COLO829 (cell line): ENCODE results near the gene NUDT17.
A peak's percentile ranks its signal among the peaks of the same experiment; 100 is the strongest.

Experiments
- DNase-seq: peaks from one replicate; pipeline ENCODE4 v3.0.0; 2012; ENCODE audit warnings: low spot score

The NUDT17 gene

DNA sequence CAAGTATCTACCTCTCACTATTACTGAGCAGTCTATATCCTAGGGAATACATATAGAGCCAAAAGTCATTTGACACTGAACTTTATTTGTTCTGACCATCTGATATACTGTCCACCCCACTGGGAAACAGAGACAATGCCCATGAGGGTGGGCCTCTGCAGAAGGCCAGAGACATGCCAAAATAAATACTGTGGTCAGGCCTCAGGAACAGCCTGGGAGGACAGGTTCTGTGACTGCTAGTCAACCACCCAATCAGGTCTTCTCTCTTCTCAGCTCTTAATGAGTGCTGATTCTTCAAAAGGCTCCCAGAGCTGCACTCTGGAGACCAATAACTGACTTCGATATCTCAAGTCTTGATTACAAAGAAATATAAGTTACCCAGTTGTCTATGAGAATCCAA is 45.7 kb downstream of the NUDT17 start:
- DNase-seq = no peak

DNA sequence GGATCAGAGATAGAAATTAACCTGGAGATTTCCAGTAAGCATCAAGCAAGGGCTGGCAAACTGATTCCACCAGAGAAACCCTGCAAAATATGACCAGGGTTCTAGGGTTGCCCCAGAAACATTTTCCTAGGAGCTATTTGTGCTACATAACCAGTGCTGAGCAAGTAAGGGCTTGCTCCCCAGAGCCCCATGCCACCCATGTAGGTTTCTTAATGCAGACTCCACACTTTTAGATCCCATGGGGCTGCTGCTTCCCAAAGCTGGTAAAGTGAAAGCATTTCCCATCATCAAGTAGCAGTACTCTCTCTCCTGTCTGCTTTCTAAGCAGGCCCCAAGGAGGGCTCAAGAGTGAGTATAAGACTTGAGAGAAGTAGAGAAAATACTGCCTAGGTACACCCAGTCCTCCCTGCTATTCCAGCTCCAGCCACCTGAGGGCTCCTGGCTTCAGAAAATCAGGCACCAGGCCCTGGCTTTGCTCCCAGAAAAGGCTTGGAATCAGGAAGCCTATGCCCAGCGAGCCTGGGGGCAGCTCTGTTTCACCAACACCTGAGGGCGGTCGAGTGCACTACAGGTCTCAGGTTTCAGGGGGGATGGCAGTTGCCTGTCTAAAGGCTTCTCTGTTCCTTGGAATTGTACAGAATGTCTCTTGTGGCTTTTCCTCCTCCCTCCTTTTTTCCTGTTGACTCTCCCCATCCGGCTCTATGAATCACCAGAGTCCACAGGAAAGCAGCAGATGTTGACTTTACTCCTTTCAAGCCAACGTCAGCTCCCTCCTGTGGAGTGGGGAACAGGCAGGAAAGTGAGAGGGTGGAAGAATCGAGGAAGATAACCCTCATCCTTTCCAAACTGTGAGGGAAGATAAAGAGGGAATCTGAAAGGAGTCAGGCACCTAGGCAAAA is 46.4 kb downstream of the NUDT17 start:
- peak; percentile 100 for DNase-seq

DNA sequence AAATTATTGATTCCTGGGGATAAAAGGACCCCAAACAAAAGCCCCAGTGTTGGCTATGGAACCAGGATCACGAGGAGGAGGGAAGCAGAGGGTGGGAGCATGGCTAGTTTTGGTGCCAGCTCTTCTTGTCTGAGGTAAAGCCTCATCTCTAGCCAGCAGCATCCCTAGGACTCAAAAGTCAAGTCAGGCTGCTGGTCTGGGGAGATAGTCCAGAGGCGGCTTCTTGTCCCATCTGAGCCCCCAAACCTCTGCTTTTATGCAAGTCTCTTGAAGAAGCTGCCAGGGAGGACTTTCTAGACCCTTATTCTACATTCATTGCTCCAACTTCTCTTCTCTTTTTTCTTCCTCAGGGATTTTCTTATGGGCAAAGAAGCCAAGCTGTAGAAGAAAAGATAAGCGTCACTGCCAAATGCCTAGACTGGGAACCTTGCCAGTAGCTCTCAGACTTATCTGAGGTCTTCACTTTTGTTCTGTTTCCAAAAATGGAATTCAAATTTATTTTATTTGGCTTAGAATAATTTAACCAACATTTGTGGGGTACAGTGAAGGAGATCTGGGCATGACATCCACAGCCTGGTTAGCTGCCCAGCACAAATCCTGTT is 47.2 kb downstream of the NUDT17 start:
- DNase-seq = peak; percentile 28

DNA sequence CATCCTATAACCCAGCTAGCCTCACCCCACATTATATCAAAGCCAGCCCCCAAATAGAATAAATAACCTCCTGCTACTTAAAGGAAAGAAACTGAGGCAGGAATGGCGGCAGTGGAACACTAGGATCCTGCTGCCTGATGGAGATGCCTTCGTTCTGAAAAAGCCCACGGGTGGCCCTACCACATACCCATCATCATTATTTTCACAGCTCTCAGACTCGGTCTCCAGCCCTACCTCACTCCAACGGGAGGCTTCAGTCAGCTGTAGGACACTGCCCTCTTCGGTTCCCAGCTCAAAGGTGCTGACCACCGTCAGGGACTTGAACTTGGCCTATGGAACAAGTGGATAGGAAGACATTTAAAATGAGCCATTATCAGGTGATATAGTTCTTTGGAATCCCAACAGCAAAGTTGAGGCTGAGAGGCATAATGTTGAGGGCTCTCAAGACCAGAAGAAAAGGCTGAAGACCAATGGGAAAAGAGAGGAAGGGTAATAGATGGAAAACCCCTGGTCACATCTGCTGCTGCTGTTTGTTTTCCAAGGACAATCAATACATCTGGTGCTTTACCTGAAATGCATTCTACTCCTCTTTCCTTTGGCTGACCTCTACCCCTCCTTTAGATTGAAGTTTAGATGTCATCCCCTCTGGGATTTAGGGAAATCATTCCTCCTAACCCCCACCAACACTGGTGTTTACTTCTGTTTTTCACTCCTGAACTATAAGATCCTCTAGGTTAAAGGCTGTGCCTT is 48.1 kb downstream of the NUDT17 start:
- no peak for DNase-seq

DNA sequence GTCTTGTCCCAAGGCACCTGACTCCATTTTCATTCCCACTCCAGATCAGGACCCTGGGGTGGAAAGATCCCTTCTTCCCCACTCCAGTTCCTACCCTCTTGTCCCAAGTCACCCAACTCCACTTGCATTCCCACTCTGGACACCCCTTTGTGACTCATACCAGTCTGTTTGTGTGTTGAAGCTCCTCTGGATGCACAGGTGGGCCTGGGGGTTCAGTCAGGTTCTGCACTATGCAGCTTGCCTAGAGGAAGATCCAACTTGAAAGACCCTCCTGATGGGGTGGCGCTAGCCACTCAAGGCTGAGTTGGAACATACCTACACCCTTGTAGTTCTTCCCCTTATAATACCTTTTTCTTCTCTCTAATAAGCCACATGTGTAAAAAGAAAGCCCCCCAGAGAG is 50.0 kb downstream of the NUDT17 start:
- DNase-seq = no peak

DNA sequence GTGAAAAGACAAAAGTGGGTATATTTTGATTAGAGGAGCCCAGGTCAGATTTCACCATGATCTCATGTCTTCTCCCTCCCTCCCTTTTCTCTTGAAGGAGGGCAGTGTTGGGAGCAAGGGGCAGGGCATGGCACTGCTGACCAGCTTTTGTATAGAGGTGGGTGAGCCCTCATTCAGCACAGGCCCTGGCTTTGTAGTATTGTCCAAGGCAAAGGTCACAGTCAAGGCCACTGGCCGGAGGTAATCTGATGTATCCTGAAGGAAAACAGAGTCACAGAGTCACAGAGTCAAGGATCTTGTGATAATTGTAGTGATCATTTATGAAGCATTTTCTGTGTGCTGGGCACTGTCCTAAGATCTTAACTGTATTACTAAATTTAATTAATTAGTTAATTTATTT is 52.5 kb downstream of the NUDT17 start:
- DNase-seq = no peak
